ENCODE results near the gene ZNF385B. TPM values are rescaled to one million over a fixed set of nuclear protein-coding genes. Genes with fewer than 3 reads are reported as not detected.
"Not testable (repeated sequence)": the region's sequence is repeated elsewhere in the genome, so short reads cannot be mapped to it uniquely, and the experiment has no call there.

The ZNF385B gene
- total and polyA plus RNA-seq, 4 experiments from 2014 or later: not detected

GRCh38 chr2:179646173-179646769 is 215.1 kb downstream of the ZNF385B start:
- no peak overlapping the region for H3K27ac Mint-ChIP-seq
- no peaks in the 10 kb centered on the region for H3K9me3 Mint-ChIP-seq
- peaks cover 0 to 3% of the 10 kb centered on the region in 2 donors for H3K27me3 Mint-ChIP-seq
- intact Hi-C loops (cut with micrococcal nuclease): no loop called here
- DNase-seq: no peak
- Histone ChIP-seq H3K27ac (ENCODE audit: low read depth, low read length) (no peak overlapping the region), H3K27me3 (ENCODE audit: insufficient read depth, low read length) (no peaks in the 10 kb centered on the region), H3K9me3 (ENCODE audit: control insufficient read depth in 1 of 2, low read length in 2 of 2) (no peaks in the 10 kb centered on the region), H3K4me3 (ENCODE audit: low read length in 2 of 2) (no peak overlapping the region), H3K4me1 (ENCODE audit: insufficient read depth, low read length) (no peaks in the 10 kb centered on the region), H3K36me3 (ENCODE audit: insufficient read depth, low read length) (no peaks in the 10 kb centered on the region)
- ChIA-PET POLR2A (ENCODE audit: partially characterized antibody) (no interaction called here), CTCF (ENCODE audit: partially characterized antibody) (no interaction called here)
- no peaks in the 10 kb centered on the region for H3K4me1 Mint-ChIP-seq
- H3K36me3 Mint-ChIP-seq: no peaks in the 10 kb centered on the region
- H3K4me3 Mint-ChIP-seq: no peak overlapping the region

- POLR2A ChIA-PET (ENCODE audit: partially characterized antibody): no interaction called here
- no peaks in the 10 kb centered on the region for H3K27me3 ChIP-seq (ENCODE audit: insufficient read depth, low read length)
- H3K27ac Mint-ChIP-seq: no peak overlapping the region
- no peaks in the 10 kb centered on the region for H3K9me3 Mint-ChIP-seq
- CTCF ChIA-PET (ENCODE audit: partially characterized antibody): no interaction called here
- H3K4me1 Mint-ChIP-seq: no peaks in the 10 kb centered on the region
- no peaks in the 10 kb centered on the region for H3K36me3 ChIP-seq (ENCODE audit: insufficient read depth, low read length)
- H3K4me1 ChIP-seq (ENCODE audit: insufficient read depth, low read length): no peaks in the 10 kb centered on the region
- H3K4me3 ChIP-seq (ENCODE audit: low read length in 2 of 2): no peak overlapping the region
- H3K4me3 Mint-ChIP-seq: no peak overlapping the region
- no peak overlapping the region for H3K27ac ChIP-seq (ENCODE audit: low read depth, low read length)
- H3K27me3 Mint-ChIP-seq: peaks cover 0 to 3% of the 10 kb centered on the region in 2 donors
- no peaks in the 10 kb centered on the region for H3K36me3 Mint-ChIP-seq
- no peak for DNase-seq
- H3K9me3 ChIP-seq (ENCODE audit: control insufficient read depth in 1 of 2, low read length in 2 of 2): no peaks in the 10 kb centered on the region
- intact Hi-C loops (cut with micrococcal nuclease): no loop called here
These were observed 216.4 kb downstream of the ZNF385B start for GRCh38 chr2:179645047-179645446.

GRCh38 chr2:179642462-179642861 is 218.9 kb downstream of the ZNF385B start:
- Mint-ChIP-seq H3K4me3 (no peak overlapping the region), H3K4me1 (no peaks in the 10 kb centered on the region), H3K36me3 (no peaks in the 10 kb centered on the region), H3K9me3 (peaks cover 0 to 2% (median 0%) of the 10 kb centered on the region in 8 donors), H3K27ac (no peak overlapping the region), H3K27me3 (peaks cover 0 to 3% of the 10 kb centered on the region in 2 donors)
- ChIA-PET POLR2A (ENCODE audit: partially characterized antibody) (no interaction called here), CTCF (ENCODE audit: partially characterized antibody) (no interaction called here)
- DNase-seq: no peak
- intact Hi-C loops (cut with micrococcal nuclease): no loop called here
- Histone ChIP-seq H3K27ac (ENCODE audit: low read depth, low read length) (no peak overlapping the region), H3K36me3 (ENCODE audit: insufficient read depth, low read length) (no peaks in the 10 kb centered on the region), H3K27me3 (ENCODE audit: insufficient read depth, low read length) (no peaks in the 10 kb centered on the region), H3K4me3 (ENCODE audit: low read length in 2 of 2) (no peak overlapping the region), H3K9me3 (ENCODE audit: control insufficient read depth in 1 of 2, low read length in 2 of 2) (no peaks in the 10 kb centered on the region), H3K4me1 (ENCODE audit: insufficient read depth, low read length) (no peaks in the 10 kb centered on the region)

GRCh38 chr2:179636995-179637394 is 224.4 kb downstream of the ZNF385B start:
- H3K9me3 Mint-ChIP-seq: peaks cover 0 to 6% (median under 1%) of the 10 kb centered on the region in 8 donors
- H3K36me3 ChIP-seq (ENCODE audit: insufficient read depth, low read length): no peaks in the 10 kb centered on the region
- no peaks in the 10 kb centered on the region for H3K9me3 ChIP-seq (ENCODE audit: control insufficient read depth in 1 of 2, low read length in 2 of 2)
- H3K27me3 Mint-ChIP-seq: no peaks in the 10 kb centered on the region
- no peaks in the 10 kb centered on the region for H3K36me3 Mint-ChIP-seq
- H3K4me1 ChIP-seq (ENCODE audit: insufficient read depth, low read length): no peaks in the 10 kb centered on the region
- no peak overlapping the region for H3K27ac Mint-ChIP-seq
- no peaks in the 10 kb centered on the region for H3K27me3 ChIP-seq (ENCODE audit: insufficient read depth, low read length)
- intact Hi-C loops (cut with micrococcal nuclease): no loop called here
- no peak for DNase-seq
- CTCF ChIA-PET (ENCODE audit: partially characterized antibody): no interaction called here
- POLR2A ChIA-PET (ENCODE audit: partially characterized antibody): no interaction called here
- H3K4me3 Mint-ChIP-seq: no peak overlapping the region
- H3K4me3 ChIP-seq (ENCODE audit: low read length in 2 of 2): no peak overlapping the region
- H3K27ac ChIP-seq (ENCODE audit: low read depth, low read length): no peak overlapping the region
- H3K4me1 Mint-ChIP-seq: no peaks in the 10 kb centered on the region

GRCh38 chr2:179636100-179636980 is 225.1 kb downstream of the ZNF385B start:
- no peaks in the 10 kb centered on the region for H3K27me3 ChIP-seq (ENCODE audit: insufficient read depth, low read length)
- Mint-ChIP-seq H3K9me3 (peaks cover 0 to 8% (median under 1%) of the 10 kb centered on the region in 8 donors), H3K27ac (no peak overlapping the region), H3K4me1 (no peaks in the 10 kb centered on the region), H3K36me3 (no peaks in the 10 kb centered on the region), H3K27me3 (no peaks in the 10 kb centered on the region), H3K4me3 (no peak overlapping the region)
- DNase-seq: no peak
- CTCF ChIA-PET (ENCODE audit: partially characterized antibody): no interaction called here
- no peak overlapping the region for H3K4me3 ChIP-seq (ENCODE audit: low read length in 2 of 2)
- H3K4me1 ChIP-seq (ENCODE audit: insufficient read depth, low read length): no peaks in the 10 kb centered on the region
- POLR2A ChIA-PET (ENCODE audit: partially characterized antibody): no interaction called here
- intact Hi-C loops (cut with micrococcal nuclease): no loop called here
- no peaks in the 10 kb centered on the region for H3K9me3 ChIP-seq (ENCODE audit: control insufficient read depth in 1 of 2, low read length in 2 of 2)
- no peak overlapping the region for H3K27ac ChIP-seq (ENCODE audit: low read depth, low read length)
- no peaks in the 10 kb centered on the region for H3K36me3 ChIP-seq (ENCODE audit: insufficient read depth, low read length)

GRCh38 chr2:179631769-179632385 is 229.5 kb downstream of the ZNF385B start:
- POLR2A ChIA-PET (ENCODE audit: partially characterized antibody); DNase-seq; H3K27me3 Mint-ChIP-seq; H3K4me1 ChIP-seq (ENCODE audit: insufficient read depth, low read length); H3K4me3 Mint-ChIP-seq; intact Hi-C loops (cut with micrococcal nuclease); H3K4me3 ChIP-seq (ENCODE audit: low read length in 2 of 2); CTCF ChIA-PET (ENCODE audit: partially characterized antibody); H3K9me3 Mint-ChIP-seq; H3K27ac ChIP-seq (ENCODE audit: low read depth, low read length); H3K36me3 ChIP-seq (ENCODE audit: insufficient read depth, low read length); H3K9me3 ChIP-seq (ENCODE audit: control insufficient read depth in 1 of 2, low read length in 2 of 2); H3K36me3 Mint-ChIP-seq; H3K27ac Mint-ChIP-seq; H3K4me1 Mint-ChIP-seq; H3K27me3 ChIP-seq (ENCODE audit: insufficient read depth, low read length): not testable (repeated sequence)

- H3K27ac ChIP-seq (ENCODE audit: low read depth, low read length); H3K27me3 ChIP-seq (ENCODE audit: insufficient read depth, low read length); H3K36me3 ChIP-seq (ENCODE audit: insufficient read depth, low read length); H3K9me3 ChIP-seq (ENCODE audit: control insufficient read depth in 1 of 2, low read length in 2 of 2); intact Hi-C loops (cut with micrococcal nuclease); H3K9me3 Mint-ChIP-seq; H3K4me3 Mint-ChIP-seq; DNase-seq; POLR2A ChIA-PET (ENCODE audit: partially characterized antibody); H3K4me1 Mint-ChIP-seq; H3K4me3 ChIP-seq (ENCODE audit: low read length in 2 of 2); H3K4me1 ChIP-seq (ENCODE audit: insufficient read depth, low read length); CTCF ChIA-PET (ENCODE audit: partially characterized antibody); H3K27me3 Mint-ChIP-seq; H3K27ac Mint-ChIP-seq; H3K36me3 Mint-ChIP-seq: not testable (repeated sequence)
These were observed 231.6 kb downstream of the ZNF385B start for GRCh38 chr2:179629776-179630175.

Measured in CD4-positive, alpha-beta memory T cell (primary cell).